Stimulated activated CD8-positive, alpha-beta memory T cell treated with anti-CD3 and anti-CD28 coated beads, Interleukin-12 subunit alpha, Interleukin-12 subunit beta, amount 100 ng/mL, for 4 hours (primary cell): ENCODE data around the gene ADAM12.
"Not testable (repeated sequence)": the region's sequence is repeated elsewhere in the genome, so short reads cannot be mapped to it uniquely, and the experiment has no call there.

Source experiments
- DNase-seq: peaks from one replicate; pipeline ENCODE4 v3.0.0-alpha.2; 2020; ENCODE audit warnings: low read depth

Gene ADAM12

GRCh38 chr10:126373972-126374371 lies 14.3 kb downstream of the ADAM12 start:
- no peak for DNase-seq

DNA sequence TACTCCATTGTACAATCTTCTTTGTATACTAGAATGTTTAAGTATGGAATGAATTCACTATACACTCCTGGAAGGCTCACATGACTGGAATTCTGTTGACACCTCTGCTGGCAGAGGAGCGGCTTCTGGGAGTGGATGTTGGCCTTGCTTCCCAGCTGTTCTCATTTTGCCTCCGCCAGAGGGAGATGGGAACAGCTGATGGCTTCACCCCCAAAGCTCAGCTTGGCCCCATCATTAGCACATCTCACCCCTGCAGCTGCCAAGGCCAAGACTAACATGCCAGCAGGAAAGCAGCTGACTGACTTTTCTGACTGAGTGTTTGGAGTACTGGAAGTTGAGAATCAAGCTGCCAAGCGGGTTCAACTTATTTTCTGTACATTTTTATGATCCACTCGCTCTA lies 15.1 kb downstream of the ADAM12 start:
- no peak for DNase-seq

GRCh38 chr10:126372396-126372795 lies 15.9 kb downstream of the ADAM12 start:
- no peak for DNase-seq

GRCh38 chr10:126369125-126369710 lies 19.1 kb downstream of the ADAM12 start:
- no peak for DNase-seq

GRCh38 chr10:126357169-126357568 lies 31.1 kb downstream of the ADAM12 start:
- DNase-seq: no peak

- no peak for DNase-seq
Measured at GRCh38 chr10:126353666-126354065, 34.6 kb downstream of the ADAM12 start.

GRCh38 chr10:126352453-126352852 lies 35.8 kb downstream of the ADAM12 start:
- no peak for DNase-seq

DNA sequence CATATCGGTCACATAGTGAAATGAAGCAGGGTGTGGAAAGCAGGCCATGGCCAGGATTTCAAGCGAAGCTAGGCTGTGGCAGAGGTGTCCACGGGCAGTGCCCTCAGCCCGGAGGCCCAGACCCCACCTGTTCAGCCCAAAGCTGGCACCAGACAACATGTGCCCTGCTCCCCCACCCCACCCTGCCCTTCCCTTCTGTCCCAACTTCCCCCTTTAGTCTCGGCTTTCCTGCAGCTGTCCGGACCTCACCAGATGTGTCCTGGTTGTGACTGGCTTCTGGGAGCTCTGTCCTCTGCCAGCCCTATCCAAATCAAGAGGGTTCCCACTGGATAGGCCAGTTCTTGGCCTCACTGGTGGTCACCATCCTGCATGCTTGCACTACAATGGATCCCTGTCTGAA lies 37.3 kb downstream of the ADAM12 start:
- no peak for DNase-seq

DNA sequence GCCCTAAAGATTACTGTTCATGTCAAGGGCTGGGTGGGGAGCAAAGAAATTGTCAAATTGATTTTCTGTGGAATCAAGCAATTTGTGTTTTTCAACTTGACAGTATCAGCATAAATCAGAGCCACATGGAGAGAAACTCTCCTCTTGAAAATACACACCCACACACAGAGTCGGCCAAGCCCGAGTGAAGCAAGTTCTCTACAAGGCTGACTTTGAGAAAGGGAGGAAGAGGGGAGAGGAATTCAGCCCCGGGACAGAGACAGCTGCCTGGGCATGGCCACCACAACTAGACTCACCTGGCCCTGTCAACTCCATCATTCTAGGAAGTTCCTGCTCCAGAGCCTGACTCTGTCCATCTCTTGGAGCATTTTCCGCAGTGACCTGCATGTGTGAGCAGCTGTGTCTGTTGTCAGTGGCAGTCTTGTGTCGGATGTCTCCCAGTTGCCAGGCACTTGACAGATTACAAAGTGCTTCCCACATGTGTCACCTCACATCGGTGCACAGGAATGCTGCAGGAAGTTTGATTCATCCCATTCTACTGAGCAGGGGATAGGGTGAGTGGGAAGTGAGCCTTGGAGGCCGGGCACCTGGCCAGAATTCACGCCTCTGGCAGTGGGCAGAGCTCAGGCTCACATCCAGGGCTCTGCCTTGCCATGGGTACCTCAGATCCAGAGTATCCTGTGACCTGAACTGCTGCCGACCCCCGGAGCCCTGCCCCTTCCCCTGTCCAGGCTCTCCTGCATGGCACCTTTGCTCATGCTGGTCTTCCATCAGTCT lies 37.9 kb downstream of the ADAM12 start:
- no peak for DNase-seq

GRCh38 chr10:126349676-126350075 lies 38.6 kb downstream of the ADAM12 start:
- DNase-seq: no peak

DNA sequence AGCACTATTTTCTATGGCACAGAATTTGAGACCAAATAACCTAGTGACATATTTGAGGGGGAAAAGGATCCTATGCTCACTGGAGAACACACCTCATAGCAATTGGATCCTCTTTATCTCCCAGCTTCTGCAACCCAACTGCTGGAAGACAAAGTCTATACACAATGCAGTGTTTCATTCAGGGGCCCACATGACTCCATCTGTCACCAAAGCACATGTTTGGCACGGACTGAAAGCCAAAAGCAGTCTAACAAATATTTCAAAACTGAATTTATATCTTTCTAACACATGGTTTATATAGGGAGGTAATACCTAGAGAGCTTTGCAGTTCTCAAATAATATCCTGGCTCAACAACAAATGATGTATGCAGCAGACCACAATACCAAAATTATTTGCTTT lies 39.2 kb downstream of the ADAM12 start:
- no peak for DNase-seq

DNA sequence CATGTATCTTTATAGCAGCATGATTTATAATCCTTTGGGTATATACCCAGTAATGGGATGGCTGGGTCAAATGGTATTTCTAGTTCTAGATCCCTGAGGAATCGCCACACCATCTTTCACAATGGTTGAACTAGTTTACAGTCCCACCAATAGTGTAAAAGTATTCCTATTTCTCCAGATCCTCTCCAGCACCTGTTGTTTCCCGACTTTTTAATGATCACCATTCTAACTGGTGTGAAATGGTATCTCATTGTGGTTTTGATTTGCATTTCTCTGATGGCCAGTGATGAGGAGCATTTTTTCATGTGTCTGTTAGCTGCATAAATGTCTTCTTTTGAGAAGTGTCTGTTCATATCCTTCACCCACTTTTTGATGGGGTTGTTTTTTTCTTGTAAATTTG lies 44.8 kb downstream of the ADAM12 start:
- not testable (repeated sequence) for DNase-seq

DNA sequence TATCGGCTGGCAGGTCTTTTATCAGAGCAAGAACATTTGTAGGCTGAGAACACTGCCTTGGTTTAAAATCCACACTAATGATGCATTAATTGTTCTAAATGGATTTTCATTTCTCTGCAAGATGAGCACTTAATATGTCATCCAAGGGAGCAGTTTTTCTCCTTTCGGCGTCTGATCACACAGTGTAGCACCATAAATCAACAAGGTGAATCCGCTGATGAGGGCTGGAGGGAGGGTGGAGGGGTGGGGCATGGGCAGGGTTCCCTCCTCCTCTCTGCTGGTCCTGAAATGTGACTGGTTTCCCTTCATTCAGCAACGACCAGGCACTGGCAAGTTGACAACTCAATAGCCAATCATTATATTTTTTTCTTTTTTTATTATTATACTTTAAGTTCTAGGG lies 45.6 kb downstream of the ADAM12 start:
- no peak for DNase-seq

- DNase-seq: no peak
Measured at GRCh38 chr10:126341491-126341890, 46.8 kb downstream of the ADAM12 start.

- no peak for DNase-seq
Measured at GRCh38 chr10:126337251-126337810, 50.9 kb downstream of the ADAM12 start.

DNA sequence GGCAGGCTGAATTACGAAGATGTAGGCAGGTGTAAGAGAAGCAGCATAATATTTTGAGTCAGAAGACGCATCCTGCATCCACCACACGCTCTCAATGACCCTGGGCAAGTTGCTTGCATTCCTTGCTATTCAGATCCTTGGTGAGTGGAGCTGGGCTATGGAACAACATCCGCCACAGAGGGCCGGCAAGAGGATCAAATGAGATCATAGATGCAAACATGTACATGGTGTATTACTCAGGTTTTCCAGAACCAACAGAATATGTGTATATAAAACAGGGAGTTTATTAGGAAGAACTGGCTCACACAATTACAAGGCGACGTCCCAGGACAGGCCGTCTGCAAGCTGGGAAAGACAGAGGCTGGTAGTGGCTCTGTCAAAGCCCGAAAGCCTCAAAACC lies 51.5 kb downstream of the ADAM12 start:
- DNase-seq: no peak

DNA sequence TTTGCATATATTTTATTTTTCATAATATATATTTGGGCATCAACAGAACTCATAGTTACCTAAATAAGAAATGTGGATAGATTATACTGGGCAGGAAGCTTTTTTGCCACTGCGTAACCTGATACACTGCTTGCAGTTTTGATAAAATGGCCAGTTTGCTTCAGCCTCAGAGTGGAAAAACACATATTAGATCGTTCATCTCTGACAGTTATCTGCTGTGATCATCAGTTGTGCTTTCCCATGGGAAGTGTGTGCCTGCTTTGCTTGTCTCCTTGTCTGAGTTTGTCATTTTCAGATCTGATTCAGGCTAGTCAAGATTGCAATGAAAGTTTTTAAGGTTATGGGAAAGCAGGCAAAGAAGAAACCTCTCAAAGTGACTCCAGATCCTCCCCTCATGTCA lies 54.0 kb downstream of the ADAM12 start:
- no peak for DNase-seq

DNA sequence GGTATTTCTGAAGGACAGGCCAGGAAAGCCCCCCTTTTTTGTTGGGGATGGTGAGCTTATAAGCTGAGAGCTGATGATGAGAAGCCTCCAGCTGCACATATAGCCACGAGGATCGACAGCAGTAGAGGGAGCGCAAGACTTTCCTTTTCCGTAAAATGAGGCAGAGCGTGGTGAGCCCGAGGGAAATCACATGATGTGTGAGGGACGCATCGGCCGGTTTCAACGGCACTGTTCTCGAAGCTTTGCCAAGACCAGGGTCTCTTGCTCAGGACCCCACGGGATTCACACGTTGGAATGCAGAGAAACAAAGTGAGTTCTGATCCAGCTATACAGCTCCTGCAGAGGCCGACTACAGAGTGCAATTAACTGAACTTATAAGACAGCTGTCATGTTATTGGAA lies 55.7 kb downstream of the ADAM12 start:
- DNase-seq: no peak

DNA sequence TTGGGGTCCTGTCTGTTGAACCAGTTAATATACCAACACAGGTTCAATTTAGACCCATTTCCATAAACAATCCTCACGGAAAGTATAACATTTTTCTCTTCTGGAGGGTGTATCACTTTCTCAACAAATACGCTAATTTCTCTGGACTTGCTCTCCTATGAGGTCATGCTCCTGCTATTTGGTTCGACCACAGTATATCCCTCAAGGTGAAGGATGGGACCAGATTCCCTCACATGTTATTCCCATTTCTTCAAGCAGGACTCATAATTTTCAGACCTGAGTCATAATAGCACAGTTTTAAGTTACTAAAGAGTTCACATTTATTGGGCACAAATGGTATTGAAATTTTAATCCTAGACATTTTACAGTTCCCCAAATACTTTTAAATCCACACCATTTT lies 57.2 kb downstream of the ADAM12 start:
- DNase-seq: no peak

DNA sequence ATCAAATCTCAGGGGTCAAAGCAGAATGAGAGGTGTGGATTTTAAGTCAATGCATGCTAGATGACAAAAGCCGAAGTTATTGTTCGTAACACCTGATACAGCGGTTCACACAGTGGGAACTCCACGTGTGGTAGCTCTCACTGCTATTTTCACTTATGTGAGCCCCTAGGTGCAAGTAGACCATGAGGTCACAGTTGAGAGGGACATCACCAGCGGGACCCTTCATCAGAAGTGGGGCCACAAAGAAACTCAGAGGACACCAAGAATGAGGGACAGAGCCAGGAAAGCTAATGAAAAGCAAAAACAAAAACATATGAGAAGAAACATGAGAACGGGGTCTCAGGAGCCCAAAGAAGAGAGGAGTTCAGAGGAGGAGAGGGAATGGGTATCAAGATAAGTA lies 63.5 kb downstream of the ADAM12 start:
- DNase-seq: no peak

DNA sequence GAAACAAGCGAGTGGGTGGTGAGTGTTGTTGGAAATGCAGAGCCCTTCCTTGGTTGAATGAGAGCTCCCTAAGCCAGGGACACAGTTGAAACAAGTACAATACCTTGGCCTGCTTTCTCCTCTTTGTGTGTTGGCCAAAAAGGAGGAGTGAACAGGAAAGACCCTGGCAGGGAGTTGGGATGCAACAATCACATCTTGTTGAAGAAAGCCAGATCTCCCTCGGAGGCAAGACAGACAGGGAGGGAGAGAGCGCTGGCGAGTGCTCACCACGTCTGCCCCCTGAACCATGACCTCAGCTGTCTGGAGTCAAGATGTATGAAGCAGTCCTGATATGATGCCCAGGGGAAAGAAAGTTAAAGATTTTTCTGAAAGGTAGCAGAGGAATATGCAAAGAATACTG lies 66.8 kb downstream of the ADAM12 start:
- no peak for DNase-seq

- no peak for DNase-seq
Measured at GRCh38 chr10:126317751-126318150, 70.5 kb downstream of the ADAM12 start.

- no peak for DNase-seq
Measured at GRCh38 chr10:126315494-126316177, 72.6 kb downstream of the ADAM12 start.
